A204.1 (cell line): ENCODE measurements around the gene PLXND1.
"Not testable (repeated sequence)": the region's sequence is repeated elsewhere in the genome, so short reads cannot be mapped to it uniquely, and the experiment has no call there.

Experiments used
- FAIRE-seq: peaks from 2 replicates; lab custom pipeline; 2012; peaks lifted over from hg19 to GRCh38; lab: Jason Lieb, UNC

The PLXND1 gene

DNA sequence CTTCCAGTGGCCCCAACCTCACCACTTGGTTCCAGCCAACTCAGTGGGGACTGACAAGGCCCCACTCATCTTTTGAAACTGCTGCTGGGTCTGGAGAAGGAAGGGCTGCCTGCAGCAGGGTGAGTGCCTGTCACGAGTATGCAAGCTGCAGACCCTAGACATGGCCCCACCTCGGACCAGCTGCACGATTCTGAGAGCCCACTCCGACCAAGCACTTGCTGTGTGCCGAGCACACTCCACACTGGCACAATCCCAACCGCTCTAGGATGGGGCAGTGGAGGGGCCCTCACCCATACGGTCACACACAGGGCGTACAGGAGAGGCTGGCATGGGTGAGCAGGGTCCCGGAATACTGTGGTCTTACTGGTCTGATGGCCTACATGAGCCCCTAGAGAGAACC is 8.0 kb upstream of the PLXND1 start:
- no peak for FAIRE-seq

DNA sequence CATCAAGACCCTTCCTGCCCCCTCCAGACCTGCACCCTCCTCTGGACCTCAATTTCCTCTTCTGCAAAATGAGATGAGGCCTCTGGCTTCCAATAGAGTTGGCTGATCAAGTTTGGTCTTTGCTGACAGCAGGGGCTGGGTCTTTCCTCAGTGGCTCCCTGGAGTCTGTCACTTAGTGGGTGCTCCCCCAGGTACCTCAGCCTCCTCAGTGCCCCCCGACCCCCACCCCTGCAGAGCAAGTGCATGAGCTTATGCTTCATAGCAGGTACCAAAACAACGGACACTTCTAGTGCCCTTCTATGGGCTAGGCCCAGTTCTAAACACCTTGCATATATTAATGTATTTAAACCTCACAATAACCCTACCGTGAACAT is 6.9 kb upstream of the PLXND1 start:
- FAIRE-seq = no peak

GRCh38 chr3:129612534-129613366 is 6.3 kb upstream of the PLXND1 start:
- no peak for FAIRE-seq

DNA sequence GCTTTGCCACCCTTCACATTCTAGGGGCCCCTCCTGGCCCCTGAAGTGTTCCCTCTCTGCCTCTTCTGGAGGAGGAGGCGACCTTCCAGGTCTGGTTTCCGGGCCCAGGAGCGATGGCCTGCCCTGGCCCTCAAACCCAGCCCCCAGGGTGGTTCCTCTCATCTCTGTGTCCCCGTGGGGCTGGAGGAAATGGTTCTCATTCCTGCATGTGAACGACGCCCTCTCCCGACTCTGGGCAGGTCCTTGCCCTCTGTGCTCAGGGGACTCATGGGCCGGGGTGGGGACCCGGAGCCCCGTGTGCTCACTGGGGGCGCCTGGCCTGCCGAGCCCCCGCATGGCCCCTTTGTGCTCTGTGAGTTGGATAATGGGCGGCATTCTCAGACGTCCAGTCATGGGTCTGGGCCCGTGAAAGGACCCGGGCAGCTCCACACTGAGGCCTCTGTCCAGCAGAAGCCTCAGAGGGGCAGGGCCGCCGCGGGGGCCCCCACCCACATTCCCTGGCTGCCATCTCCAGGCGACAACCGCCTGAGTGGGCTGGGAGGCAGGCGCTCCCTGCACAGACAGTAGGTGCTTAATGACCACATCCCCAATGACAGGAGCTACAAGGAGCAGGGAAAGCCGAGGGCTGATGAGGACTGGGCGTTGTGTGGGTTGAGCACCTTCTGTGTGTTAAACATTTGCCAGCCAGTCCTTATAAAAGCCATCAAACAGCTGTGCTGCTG is 5.5 kb upstream of the PLXND1 start:
- FAIRE-seq = no peak

DNA sequence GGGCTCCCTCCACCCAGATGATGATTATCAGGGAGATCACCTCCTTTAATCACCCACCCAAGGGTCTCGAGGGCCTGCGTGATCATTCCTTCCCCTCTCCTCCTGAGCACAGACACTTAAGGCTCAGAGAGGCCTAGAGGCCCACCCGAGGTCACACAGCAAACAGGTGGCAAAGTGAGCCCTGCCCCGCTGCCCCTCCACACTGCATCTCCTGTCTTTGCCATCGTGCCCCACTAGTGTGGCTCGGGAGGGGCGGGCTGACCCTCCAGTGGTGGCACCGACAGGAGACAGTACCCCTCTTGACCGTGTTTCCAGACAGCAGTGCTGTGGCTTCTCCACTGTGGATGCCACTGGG is 4.9 kb upstream of the PLXND1 start:
- no peak for FAIRE-seq

DNA sequence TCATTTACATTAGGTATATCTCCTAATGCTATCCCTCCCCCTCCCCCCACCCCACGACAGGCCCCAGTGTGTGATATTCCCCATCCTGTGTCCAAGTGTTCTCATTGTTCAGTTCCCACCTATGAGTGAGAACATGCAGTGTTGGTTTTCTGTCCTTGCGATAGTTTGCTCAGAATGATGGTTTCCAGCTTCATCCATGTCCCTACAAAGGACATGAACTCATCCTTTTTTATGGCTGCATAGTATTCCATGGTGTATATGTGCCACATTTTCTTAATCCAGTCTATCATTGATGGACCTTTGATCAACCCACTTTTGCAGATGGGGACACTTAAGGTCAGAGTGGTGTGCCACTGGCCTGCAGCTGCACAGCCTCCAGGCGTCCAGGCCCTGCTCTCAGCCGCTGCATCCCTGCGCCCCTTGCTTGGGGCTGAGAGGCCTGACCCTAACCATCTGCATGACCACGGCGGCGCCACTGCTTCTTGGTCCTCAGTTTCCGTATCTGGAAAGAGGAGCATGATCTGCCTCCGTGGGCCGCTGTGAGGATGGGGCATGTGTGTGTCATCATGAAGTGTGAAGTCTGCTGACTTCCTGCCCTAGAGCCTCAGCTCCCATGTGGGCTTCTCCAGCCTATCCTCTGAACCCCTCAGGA is 4.4 kb upstream of the PLXND1 start:
- FAIRE-seq = not testable (repeated sequence)

DNA sequence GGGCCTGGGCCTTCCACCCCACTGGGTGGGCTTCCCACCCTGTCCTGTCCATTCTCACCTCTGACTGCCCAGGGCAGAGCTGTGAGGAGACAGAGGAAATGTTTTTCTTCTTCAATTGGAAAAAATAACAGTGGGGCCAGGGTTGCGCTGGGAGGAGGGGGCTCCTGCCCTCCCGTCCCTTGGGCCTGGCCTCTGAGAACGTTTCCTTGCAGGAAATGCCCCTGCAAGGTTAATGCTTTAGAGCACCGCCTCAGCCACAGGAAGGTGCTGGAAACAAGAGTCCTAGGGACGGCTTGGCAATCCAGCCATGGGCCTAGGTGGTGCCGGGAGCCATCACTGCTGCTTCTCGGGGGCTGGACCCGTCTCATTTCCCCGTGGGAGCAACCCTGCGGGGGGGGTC is 3.8 kb upstream of the PLXND1 start:
- FAIRE-seq = no peak

- FAIRE-seq = no peak
Observed at GRCh38 chr3:129609591-129610182, 3.2 kb upstream of the PLXND1 start.

- FAIRE-seq = no peak
Observed at GRCh38 chr3:129608936-129609590, 2.6 kb upstream of the PLXND1 start.

- no peak for FAIRE-seq
Observed at GRCh38 chr3:129608087-129608935, 1.8 kb upstream of the PLXND1 start.

DNA sequence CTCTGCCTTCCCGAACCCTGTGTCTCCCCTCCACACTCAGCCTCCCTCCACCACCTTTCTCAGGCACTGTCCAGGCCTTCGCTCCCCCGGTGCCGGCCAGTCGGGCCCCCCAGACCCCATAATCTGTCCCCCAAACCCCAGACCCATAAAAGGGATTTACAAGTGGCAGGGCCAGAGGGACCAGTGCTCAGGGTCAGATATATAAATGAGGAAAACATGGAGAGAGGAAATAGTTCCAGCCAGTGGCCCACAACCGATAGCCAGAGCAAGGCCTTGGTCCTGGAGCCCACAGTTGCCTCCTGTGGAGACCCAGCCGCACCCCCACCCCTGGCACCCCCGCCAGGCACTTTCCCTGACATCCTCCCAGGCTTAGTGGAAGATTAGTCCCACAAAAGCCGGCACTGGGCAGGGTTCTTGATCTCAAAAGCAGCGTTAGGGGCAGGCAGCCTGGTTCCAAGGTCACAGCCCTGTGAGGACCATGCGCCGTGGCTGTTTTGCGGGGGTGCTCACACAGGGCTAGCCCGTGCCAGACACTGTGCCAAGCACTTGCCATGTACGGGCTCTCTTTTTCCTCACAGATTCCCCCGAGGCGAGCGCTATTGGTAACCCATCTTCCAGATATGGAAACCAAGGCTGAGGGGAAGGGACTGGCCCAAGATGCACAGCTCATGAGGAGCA is 1.1 kb upstream of the PLXND1 start:
- FAIRE-seq = no peak

DNA sequence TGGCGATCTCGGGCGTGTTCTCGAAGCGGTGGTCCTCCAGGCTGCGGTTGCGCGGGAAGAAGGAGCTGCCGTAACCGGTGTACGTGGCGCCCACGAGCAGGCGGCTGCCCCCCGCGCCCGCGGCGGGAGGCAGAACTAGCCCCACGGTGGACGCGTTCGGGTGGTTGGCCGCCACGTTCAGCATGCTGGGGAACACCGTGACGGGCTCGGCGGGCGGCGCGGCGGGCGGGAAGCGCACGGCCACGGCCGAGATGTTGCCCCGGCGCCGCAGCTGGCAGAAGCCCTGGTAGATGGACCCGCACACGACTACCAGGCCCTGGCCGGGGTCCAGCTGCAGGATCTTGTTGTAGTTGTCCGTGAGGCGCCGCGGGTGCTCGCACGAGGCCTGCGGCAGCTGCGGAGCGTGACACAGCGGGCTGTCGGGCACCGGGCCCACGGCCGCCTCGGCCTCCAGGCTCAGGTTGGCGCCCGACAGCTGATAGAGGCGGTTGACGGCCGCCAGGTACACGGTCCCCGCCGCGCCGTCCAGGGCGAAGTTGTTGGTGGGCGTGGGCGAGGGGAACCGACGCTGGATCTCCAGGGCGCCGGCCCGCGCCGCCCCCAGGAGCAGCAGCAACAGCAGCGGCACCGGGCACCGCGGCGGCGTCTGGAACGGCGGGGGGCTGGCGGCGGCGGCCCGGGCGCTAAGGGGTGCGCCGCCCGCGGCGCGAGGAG is 397 bp downstream of the PLXND1 start:
- no peak for FAIRE-seq

GRCh38 chr3:129605203-129605921 is 1.1 kb downstream of the PLXND1 start:
- no peak for FAIRE-seq

- FAIRE-seq = no peak
Observed at GRCh38 chr3:129604767-129605166, 1.7 kb downstream of the PLXND1 start.

DNA sequence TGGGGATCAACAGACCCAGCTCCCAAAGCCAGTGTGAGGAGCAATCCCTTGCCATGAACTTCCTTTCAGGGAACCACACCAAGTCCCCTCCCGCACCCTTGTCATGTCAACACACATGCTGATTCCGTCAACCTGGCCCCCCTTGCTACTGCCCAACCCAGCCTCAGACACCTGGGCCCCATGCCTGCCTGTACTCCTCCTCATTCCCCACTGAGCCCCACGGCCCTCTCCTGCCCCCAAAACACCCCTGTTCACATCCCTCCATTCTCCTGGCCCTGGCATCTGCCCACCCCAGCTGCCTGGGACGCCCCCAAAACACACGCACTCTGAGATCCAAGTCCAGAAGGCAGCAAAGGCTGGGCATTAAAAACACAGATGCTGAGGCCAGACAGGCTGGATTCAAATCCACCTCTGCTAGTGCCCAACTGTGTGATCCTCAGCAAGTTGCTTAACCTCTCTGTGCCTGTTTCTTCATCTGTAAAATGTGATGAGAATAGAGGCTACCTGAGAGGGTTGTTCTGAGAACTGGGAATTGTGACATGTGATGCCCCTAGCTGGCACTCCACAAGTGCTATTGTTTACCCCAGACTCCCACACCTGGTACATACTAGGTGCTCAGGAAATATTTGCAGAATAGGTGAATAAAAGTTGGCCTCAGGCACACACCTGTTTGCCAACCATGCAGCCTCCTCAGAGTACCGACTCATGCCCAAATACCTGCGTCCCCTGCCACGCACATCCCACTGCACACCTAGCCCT is 2.3 kb downstream of the PLXND1 start:
- no peak for FAIRE-seq

DNA sequence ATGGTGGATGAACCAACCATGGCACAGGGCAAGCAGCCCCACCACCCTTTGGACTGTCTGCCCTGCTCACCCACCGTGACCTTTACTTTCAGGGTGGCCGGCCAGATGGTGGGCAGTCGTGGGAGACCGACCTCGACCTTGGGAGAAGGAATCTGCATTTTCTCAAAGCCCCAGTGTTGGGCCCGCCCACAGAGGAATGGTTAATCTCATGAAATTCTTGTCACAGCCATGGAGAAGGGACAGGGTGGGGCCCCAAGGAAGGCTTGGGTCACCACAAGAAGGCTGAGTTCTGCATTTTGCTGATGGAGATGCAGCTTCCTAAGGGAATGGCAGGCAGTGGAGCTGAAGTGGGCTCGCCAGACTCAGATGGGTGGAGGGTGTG is 2.9 kb downstream of the PLXND1 start:
- no peak for FAIRE-seq

GRCh38 chr3:129602730-129603560 is 3.5 kb downstream of the PLXND1 start:
- no peak for FAIRE-seq

GRCh38 chr3:129602309-129602708 is 4.2 kb downstream of the PLXND1 start:
- no peak for FAIRE-seq
